Common myeloid progenitor, CD34-positive (primary cell): ENCODE data around the gene B3GNT4.
"Not testable (repeated sequence)": the region's sequence is repeated elsewhere in the genome, so short reads cannot be mapped to it uniquely, and the experiment has no call there.

Experiments used
- CTCF ChIA-PET: fragments of 350-600 bp; sonication (Branson Sonifier 250); formaldehyde crosslinking; loops from one replicate; lab custom pipeline; 2021; ENCODE audit warnings: antibody characterized with exemption; lab: Charles Lee
- POLR2A ChIA-PET: fragments of 350-600 bp; sonication (Branson Sonifier 250); formaldehyde crosslinking; loops from one replicate; lab custom pipeline; 2021; ENCODE audit warnings: antibody characterized with exemption; lab: Charles Lee
- DNase-seq, 3 donors: peaks; one replicate each; pipeline versions ENCODE4 v3.0.0 to v3.0.0-alpha.2; 2013
- H3K27ac ChIP-seq, 2 experiments: 1 replicate in 1 of 2; 2 replicates in 1 of 2; pipeline ENCODE4 v1.7.0; 2013; ENCODE audit warnings: inconsistent platforms in 2 of 2, low read length in 2 of 2, mild to moderate bottlenecking in 2 of 2, low read depth in 1 of 2, moderate library complexity in 1 of 2; ENCODE audit not compliant: severe bottlenecking in 2 of 2, insufficient read depth in 1 of 2, poor library complexity in 1 of 2
- H3K27me3 ChIP-seq, 5 experiments: replicated peaks in 2 of 5; 1 replicate in 3 of 5; 2 replicates in 2 of 5; pipeline versions ENCODE4 v1.6.1 to v1.7.0; 2013; ENCODE audit warnings: low read length in 4 of 5, mild to moderate bottlenecking in 2 of 5, moderate library complexity in 2 of 5, inconsistent platforms in 1 of 5; ENCODE audit not compliant: insufficient read depth in 5 of 5, control insufficient read depth in 4 of 5
- H3K36me3 ChIP-seq, 4 experiments: 1 replicate in 2 of 4; 2 replicates in 2 of 4; pipeline versions ENCODE4 v1.6.1 to v1.7.0; 2013; ENCODE audit warnings: low read length in 3 of 4, control low read depth in 1 of 4, mild to moderate bottlenecking in 1 of 4; ENCODE audit not compliant: control insufficient read depth in 4 of 4, insufficient read depth in 4 of 4
- H3K4me1 ChIP-seq, 4 experiments: 1 replicate in 3 of 4; 2 replicates in 1 of 4; pipeline versions ENCODE4 v1.6.1 to v1.7.1; 2013; ENCODE audit warnings: low read length in 3 of 4, mild to moderate bottlenecking in 3 of 4, control low read depth in 1 of 4, inconsistent platforms in 1 of 4, moderate library complexity in 1 of 4; ENCODE audit not compliant: control insufficient read depth in 4 of 4, insufficient read depth in 4 of 4; ENCODE audit errors: control extremely low read depth in 1 of 4
- H3K4me3 ChIP-seq, 7 experiments: 1 replicate in 4 of 7; 2 replicates in 3 of 7; pipeline versions ENCODE4 v1.5.1 to v1.7.0; 2013; ENCODE audit warnings: mild to moderate bottlenecking in 7 of 7, low read length in 6 of 7, moderate library complexity in 6 of 7, inconsistent platforms in 2 of 7, low read depth in 2 of 7, control low read depth in 1 of 7; ENCODE audit not compliant: insufficient read depth in 4 of 7, control insufficient read depth in 1 of 7; ENCODE audit errors: extremely low read depth in 1 of 7
- H3K9me3 ChIP-seq, 5 experiments: 1 replicate in 4 of 5; 2 replicates in 1 of 5; pipeline versions ENCODE4 v1.6.1 to v1.7.1; 2013; ENCODE audit warnings: low read length in 4 of 5, mild to moderate bottlenecking in 2 of 5, inconsistent platforms in 1 of 5, low read depth in 1 of 5, moderate library complexity in 1 of 5; ENCODE audit not compliant: control insufficient read depth in 4 of 5, insufficient read depth in 2 of 5; ENCODE audit errors: control extremely low read depth in 1 of 5
- WGBS: methylation state at CpG from one replicate; pipeline ENCODE4 v1.1.5; 2013; ENCODE audit not compliant: insufficient coverage; 5-methylcytosine and 5-hydroxymethylcytosine counted together

B3GNT4 gene

DNA sequence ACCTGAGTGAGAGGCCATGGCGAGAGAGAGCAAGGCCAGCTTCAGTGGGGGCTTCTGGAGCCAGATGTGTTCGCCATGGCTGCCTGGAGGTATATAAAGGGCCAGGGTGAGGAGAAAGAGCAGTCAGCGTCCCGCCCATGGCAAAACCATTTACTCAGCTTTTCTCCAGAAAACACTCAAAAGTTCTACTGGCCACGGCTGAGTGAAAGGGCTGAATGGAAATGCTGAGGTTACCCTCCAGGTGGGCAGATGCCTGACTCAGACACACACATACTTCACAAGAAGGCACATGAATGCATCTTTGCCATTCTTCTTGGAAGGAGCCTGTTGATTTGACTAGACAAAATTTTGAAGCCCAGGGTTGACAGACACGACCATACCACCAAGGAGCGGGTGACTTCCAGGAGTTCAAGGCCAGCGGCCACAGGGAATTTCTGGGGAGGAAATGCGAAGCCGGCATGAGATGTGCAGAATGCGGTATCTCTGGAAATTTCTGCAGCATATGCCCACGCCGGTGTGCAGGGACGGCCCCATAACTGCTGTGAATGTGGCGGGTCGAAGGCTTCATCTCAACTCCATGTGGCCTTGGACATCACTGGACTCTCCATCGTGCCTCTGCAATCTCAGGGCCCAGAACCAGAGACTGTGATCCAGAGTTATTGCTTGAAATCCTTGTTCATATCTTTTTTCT is 29.2 kb upstream of the B3GNT4 start, which contains the start of gene IL31:
Gene IL31, minus strand, starts transcription at position 67 of the 691 bp plus-strand sequence. Its CDS starts 49 bp downstream, at position 18.
- Histone ChIP-seq H3K4me3 (no peak within 1 kb of the TSS), H3K27me3 (peaks cover 0 to 2% (median 0%) of the 10 kb centered on the region in 5 experiments), H3K9me3 (no peaks in the 10 kb centered on the region), H3K27ac (no peak within 1 kb of the TSS), H3K4me1 (no peaks in the 10 kb centered on the region), H3K36me3 (no peaks in the 10 kb centered on the region)
- ChIA-PET CTCF (interaction anchor here (1.7 kb wide), 1 partner anchor 17 kb away, joined by 4 read pairs; no protein-coding TSS in a partner anchor), POLR2A (no interaction called here)
- DNase-seq, result no peak
- WGBS, result 96% methylated on average over 13 of the region's 17 CpGs

DNA sequence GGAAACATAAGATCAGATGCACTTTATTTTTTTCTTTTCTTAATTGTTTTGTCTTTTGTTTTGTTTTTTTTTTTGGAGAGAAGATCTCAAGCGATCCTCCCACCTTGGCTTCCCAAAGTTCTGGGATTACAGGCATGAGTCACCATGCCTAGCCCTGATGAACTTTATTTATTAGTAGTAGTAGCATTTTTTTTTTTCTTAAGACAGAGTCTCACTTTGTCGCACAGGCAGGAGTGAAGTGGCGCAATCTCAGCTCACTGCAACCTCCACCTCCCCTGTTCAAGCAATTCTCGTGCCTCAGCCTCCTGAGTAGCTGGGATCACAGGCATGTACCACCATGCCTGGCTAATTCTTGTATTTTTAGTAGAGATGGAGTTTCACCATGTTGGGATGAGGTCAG is 27.0 kb upstream of the B3GNT4 start:
- H3K4me3 ChIP-seq, H3K36me3 ChIP-seq, H3K27me3 ChIP-seq, H3K4me1 ChIP-seq, POLR2A ChIA-PET, H3K27ac ChIP-seq, CTCF ChIA-PET, H3K9me3 ChIP-seq, DNase-seq: not testable (repeated sequence)
- 100% methylated on average over 2 of the region's 4 CpGs for WGBS

DNA sequence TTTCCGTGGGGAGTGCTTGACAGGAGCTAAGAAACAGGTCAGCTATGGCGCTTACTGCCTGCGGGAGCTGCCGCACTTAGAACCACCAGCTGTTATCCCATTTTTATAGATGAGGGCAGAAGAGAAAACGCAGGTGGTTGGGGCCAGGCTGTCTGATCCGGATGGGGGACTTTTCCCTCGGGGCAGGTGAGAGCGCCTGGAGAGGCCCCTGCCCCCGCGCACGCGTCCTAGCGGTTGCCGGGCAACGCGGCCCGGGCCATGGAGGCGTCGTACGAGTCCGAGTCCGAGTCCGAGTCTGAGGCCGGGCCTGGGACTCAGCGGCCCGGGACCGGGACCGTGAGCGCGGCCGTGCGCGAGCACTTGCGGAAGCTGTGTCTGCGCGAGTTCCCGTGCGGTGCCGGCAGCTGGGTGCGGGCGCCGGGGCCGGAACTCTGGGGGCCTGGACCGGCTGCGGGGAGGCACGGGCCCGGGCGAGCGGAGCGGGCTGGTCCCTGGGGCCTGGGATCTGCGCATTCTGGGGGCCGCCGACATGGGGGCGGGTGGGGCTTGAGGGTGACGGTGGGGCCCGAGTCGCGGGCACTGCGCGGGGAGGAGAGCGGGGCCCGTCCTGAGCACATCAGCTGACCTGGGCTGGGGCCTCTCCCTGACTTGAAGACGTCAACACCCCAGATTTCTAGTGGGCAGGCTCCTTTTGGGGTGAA is 20.5 kb upstream of the B3GNT4 start, which contains the start of gene LRRC43:
Gene LRRC43, plus strand, starts transcription at position 237 of the 701 bp plus-strand sequence. Its CDS starts 22 bp downstream, at position 259.
- DNase-seq, result peak; percentile 35 to 80 (median 67)
- WGBS, result 2% methylated on average over 63 of the region's 63 CpGs

DNA sequence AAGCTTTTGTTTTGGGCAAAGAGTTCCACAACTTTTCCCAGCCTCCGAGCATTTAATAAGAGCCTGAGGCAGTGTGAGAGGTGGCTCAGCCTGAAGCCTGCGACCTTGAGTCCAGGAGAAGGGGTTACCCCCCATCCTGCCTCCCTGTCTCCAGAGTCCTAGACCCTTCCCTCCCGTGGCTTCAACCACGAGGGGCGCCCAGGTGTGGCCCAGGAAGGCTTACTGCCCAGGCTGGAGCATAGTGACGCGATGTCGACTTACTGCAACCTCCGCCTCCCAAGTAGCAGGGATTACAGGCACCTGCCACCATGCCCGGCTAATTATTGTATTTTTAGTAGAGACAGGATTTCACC is 19.9 kb upstream of the B3GNT4 start:
- H3K4me3 ChIP-seq, result peak overlapping the region in 5 of 7 experiments; percentile 61 to 80 (median 73)

More for the DNA sequence above, 20.5 kb upstream of the B3GNT4 start, which contains the start of gene LRRC43:
- Histone ChIP-seq H3K27me3 (no peaks in the 10 kb centered on the region), H3K4me1 (peaks cover 0 to 20% (median 19%) of the 10 kb centered on the region in 4 experiments), H3K9me3 (no peaks in the 10 kb centered on the region), H3K36me3 (no peaks in the 10 kb centered on the region), H3K4me3 (peak within 1 kb of the TSS; percentile 44 to 80 (median 65)), H3K27ac (no peak within 1 kb of the TSS)
- ChIA-PET CTCF (interaction anchor here (1.2 kb wide), 1 partner anchor 14 kb away, joined by 3 read pairs; no protein-coding TSS in a partner anchor), POLR2A (interaction anchor here (0.6 kb wide), 1 partner anchor 330 kb away, joined by 3 read pairs; no protein-coding TSS in a partner anchor)

DNA sequence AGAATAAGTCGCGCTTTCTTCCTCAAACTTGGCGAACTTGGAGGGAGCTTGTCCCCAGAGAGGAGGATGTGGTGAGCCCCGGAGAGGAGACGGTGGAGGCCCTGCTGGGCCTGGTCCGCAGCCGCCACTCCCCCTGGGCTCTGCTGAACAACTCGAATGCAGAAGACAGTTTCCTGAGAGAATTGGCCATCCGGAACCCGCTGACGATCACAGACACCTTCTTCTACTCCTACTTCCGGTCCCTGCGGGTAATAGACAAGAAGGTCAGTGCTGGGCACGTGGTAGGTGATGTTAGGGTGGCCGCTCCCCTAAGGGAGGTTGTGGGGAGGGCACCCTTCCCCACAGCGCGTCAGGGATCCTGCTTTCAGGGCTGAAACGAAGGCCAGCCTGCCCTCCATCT is 19.0 kb upstream of the B3GNT4 start:
- ChIA-PET POLR2A (no interaction called here), CTCF (interaction anchor here (0.9 kb wide), 1 partner anchor 268 kb away, joined by 3 read pairs; no protein-coding TSS in a partner anchor)
- 15% methylated on average over 15 of the region's 18 CpGs for WGBS
- Histone ChIP-seq H3K4me3 (peak overlapping the region in 1 of 7 experiments; percentile 37), H3K36me3 (no peaks in the 10 kb centered on the region), H3K27me3 (no peaks in the 10 kb centered on the region), H3K4me1 (peaks cover 0 to 20% (median 19%) of the 10 kb centered on the region in 4 experiments), H3K27ac (no peak overlapping the region), H3K9me3 (no peaks in the 10 kb centered on the region)
- DNase-seq, result peak; percentile 39 to 61 (median 54)

More for the DNA sequence above, 19.9 kb upstream of the B3GNT4 start:
- DNase-seq, result no peak
- no peak overlapping the region for H3K27ac ChIP-seq
- no peaks in the 10 kb centered on the region for H3K36me3 ChIP-seq
- H3K9me3 ChIP-seq, result no peaks in the 10 kb centered on the region
- H3K27me3 ChIP-seq, result no peaks in the 10 kb centered on the region
- 91% methylated on average over 7 of the region's 10 CpGs for WGBS
- POLR2A ChIA-PET, result interaction anchor here (0.6 kb wide), 1 partner anchor 330 kb away, joined by 3 read pairs; no protein-coding TSS in a partner anchor
- H3K4me1 ChIP-seq, result peaks cover 0 to 20% (median 19%) of the 10 kb centered on the region in 4 experiments
- CTCF ChIA-PET, result interaction anchor here (1.2 kb wide), 1 partner anchor 14 kb away, joined by 3 read pairs; no protein-coding TSS in a partner anchor

DNA sequence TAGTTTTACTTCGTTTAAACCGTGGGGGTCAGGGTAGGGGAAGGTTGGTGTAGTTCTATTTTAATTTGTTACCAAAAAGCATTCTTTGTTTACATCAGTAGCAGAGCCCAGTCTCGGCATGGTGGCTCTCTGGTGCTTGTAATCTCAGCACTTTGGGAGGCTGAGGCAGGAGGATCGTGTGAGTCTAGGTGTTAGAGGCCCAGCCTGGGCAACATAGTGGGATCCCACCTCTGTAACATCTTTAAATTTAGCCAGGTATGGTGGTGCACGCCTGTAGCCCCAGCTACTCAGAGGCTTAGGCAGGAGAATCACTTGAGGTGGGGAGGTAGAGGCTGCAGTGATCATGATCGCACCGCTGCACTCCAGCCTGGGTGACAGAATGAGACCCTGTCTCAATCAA is 18.4 kb upstream of the B3GNT4 start:
- ChIA-PET CTCF (interaction anchor here (1.1 kb wide), 1 partner anchor 53 kb away, joined by 3 read pairs; no protein-coding TSS in a partner anchor), POLR2A (no interaction called here)
- no peaks in the 10 kb centered on the region for H3K9me3 ChIP-seq
- peaks cover 0 to 20% (median 19%) of the 10 kb centered on the region in 4 experiments for H3K4me1 ChIP-seq
- 95% methylated on average over 5 of the region's 7 CpGs for WGBS
- no peaks in the 10 kb centered on the region for H3K36me3 ChIP-seq
- no peaks in the 10 kb centered on the region for H3K27me3 ChIP-seq
- H3K4me3 ChIP-seq, result no peak overlapping the region
- no peak overlapping the region for H3K27ac ChIP-seq
- DNase-seq, result no peak
